NCI-H2171 treated with DMSO at 0.1 percent for 48 hours (cell line): ENCODE measurements around the gene ANAPC16.
"Not testable (repeated sequence)": the region's sequence is repeated elsewhere in the genome, so short reads cannot be mapped to it uniquely, and the experiment has no call there.

Experiments used
- DNase-seq: peaks from one replicate; lab custom pipeline; 2025; lab: John Stamatoyannopoulos, UW

ANAPC16 gene

GRCh38 chr10:72244573-72245038 is 28.8 kb downstream of the ANAPC16 start:
- no peak for DNase-seq

DNA sequence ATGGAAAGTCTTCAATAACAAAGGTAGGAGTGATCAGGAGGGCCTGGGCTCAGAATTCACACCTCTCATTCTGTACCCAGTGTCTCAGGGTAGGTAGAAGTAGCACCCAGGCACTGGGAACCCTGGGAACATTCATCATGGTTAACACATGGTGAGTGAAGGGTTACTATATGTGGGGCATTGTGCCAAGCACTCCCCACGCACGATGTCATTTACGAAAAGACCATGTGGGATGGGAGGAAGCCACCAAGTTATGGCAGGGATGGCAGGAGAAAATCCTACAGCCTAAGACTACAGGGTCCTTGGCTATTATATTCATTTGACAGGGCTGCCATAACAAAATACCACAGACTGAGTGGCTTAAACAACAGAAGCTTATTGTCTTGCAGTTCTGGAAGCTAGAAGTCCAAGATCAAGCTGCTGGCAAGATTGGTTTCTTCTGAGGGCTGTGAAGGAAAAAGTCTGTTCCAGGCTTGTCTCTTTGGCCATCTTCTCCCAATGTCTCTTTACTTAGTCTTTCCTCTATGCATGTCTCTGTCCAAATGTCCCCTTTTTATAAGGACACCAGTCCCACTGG is 30.2 kb downstream of the ANAPC16 start:
- DNase-seq: no peak

GRCh38 chr10:72248468-72249151 is 32.8 kb downstream of the ANAPC16 start:
- no peak for DNase-seq

DNA sequence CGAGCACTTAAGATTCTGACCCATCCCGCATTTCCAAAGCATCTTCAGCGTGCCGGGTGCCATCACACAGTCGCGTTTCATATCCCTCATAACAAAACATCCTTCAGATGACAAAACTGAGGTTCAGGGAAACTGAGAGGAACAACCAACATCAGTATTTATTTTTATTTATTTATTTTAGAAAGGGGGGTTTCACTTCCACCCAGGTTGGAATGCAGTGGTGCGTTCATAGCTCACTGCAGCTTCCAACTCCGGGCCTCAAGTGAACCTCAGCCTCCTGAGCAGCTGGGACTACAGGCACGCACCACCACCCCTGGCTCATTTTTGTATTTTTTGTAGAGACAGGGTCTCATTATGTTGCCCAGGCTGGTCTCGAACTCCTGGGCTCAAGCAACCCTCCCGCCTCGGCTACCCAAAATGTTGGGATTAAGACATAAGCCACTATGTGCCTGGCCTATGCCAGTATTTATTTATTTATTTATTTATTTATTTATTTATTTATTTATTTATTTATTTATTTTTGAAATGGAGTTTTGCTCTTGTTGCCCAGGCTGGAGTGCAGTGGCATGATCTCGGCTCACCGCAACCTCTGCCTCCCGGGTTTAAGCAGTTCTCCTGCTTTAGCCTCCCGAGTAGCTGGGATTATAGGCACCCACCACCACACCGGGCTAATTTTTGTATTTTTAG is 33.5 kb downstream of the ANAPC16 start:
- DNase-seq: not testable (repeated sequence)

GRCh38 chr10:72250666-72251065 is 34.9 kb downstream of the ANAPC16 start:
- DNase-seq: no peak

GRCh38 chr10:72251635-72252034 is 35.8 kb downstream of the ANAPC16 start:
- no peak for DNase-seq

- DNase-seq: no peak
These were observed 37.2 kb downstream of the ANAPC16 start for GRCh38 chr10:72252972-72253371.

- no peak for DNase-seq
These were observed 37.8 kb downstream of the ANAPC16 start for GRCh38 chr10:72253578-72253977.

DNA sequence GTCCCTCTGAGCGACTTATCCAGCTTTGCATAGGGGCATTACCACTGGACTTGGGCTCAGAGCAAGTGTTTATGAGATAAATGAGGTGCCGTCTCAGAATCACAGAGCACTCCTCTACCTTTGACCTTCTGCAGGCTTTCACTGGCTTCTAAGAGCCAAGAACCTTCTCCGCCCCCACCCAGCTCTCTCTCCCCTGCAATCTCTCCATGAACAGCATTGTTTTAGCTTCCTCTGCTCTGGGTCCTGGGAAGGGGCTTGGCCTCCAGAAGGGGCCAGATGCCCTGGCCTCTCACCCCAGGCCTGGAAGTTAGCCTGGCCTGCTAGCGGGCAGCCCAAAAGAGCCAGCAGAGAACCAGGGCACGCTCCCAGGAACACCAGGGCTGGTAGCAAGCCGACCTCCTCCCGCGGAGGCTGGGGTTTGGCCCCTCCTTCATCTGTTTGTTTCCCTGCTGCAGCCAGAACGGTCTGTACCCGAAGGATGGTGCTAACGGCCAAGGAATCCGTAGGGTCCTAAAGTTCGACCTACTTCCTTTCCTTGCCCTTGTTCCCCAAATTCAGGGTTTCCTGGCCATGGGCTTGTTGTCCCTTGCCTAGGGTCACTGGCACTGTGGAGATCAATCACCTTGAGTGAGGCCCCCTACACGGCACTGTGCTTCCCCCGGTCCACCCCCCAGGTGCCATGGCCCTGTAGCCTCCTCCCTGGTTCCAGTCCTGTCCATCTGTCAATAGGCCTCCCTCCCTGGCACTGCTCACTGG is 39.2 kb downstream of the ANAPC16 start:
- DNase-seq: peak; percentile 54

- DNase-seq: peak; percentile 18
These were observed 40.3 kb downstream of the ANAPC16 start for GRCh38 chr10:72255977-72256729.

DNA sequence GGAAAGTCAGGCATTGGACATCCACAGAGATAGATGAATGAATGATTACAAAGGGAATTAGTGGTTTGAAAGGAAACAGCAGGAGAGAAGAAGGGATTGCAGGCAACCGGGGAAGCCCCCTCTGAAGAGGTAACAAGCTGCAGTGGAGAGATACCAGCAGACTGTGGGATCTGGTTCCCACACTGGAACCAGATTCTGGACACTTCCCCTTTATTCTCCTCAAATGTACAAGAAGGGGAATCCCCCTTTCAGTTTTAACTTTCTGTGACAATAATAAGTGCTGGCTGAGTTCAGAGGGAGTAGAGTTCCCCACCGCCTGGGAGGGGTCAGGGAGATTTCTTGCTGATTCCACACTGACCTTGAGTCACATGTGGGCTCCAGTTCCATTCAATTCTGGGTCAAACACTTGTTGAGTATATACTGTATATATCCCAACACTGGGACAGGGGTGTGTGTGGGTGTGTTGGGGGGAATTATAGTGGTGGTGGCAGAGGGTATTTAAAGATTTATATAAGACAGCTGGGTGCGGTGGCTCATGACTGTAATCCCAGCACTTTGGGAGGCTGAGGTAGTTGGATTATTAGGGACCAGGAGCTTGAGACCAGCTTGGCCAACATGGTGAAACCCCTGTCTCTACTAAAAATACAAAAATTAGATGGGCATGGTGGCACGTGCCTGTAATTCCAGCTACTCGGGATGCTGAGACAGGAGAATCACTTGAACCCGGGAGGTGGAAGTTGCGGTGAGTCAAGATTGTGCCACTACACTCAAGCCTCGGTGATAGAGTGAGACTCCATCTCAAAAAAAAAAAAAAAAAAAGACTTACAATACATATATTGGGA is 41.5 kb downstream of the ANAPC16 start:
- no peak for DNase-seq

DNA sequence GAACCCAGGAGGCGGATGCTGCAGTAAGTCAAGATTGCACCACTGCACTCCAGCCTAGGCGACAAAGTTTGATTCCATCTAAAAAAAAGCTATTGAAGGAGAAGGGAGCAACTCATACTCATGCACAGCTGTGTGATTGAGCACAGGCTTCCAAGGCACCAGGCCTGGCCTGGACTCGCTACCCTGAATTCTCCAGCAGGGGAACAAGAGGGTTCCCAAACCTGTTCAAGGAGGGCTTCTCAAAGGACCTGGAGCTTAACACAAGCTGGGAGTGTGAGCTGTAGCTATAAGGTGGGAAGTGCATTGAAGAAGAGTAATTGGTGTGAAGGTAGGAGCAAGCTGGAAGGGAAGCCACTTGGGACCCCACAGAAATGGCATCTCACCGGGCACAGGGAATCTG is 42.8 kb downstream of the ANAPC16 start:
- DNase-seq: no peak

DNA sequence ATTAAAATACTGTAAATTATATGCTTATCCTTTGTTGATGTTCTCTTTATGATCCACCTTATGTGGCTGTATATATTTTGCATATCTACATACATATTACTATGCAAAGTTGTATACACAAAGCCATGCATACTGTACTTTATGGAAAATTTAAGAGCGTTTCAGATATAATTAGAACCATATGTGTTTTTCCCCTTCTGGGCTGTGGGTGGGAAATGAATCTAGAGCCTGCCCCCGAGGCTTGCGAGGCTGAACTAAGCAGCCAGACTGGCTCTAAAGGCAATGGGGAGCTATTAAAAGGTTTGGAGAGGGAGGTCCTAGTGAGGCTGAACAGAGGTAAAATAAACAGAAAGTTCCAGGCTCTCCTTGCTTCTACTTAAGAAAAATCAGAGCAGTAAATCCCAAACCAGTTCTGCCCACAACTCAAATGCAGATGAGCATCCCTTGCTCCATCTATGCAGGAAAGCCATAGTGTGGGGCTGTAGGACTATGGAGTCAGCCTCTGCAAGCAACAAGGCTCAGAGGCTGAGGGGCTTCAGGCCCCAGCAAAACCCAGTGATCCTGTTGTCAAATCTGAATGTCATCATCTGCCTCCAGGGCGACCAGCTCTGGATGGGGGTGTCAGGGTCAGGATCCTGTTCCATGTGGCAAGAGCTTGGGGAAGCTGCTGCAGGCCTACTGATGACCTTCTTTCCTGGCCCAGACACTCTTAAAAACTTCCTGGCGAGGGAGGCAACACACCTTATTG is 43.9 kb downstream of the ANAPC16 start:
- DNase-seq: no peak

GRCh38 chr10:72260239-72260975 is 44.6 kb downstream of the ANAPC16 start:
- no peak for DNase-seq

GRCh38 chr10:72260976-72261783 is 45.4 kb downstream of the ANAPC16 start:
- peak; percentile 74 for DNase-seq

GRCh38 chr10:72261784-72262404 is 46.1 kb downstream of the ANAPC16 start:
- no peak for DNase-seq

GRCh38 chr10:72263613-72264241 is 47.9 kb downstream of the ANAPC16 start:
- peak; percentile 90 for DNase-seq

- DNase-seq: no peak
These were observed 48.7 kb downstream of the ANAPC16 start for GRCh38 chr10:72264536-72264935.
